ENCODE results near the gene CALCOCO2.

Gene CALCOCO2

DNA sequence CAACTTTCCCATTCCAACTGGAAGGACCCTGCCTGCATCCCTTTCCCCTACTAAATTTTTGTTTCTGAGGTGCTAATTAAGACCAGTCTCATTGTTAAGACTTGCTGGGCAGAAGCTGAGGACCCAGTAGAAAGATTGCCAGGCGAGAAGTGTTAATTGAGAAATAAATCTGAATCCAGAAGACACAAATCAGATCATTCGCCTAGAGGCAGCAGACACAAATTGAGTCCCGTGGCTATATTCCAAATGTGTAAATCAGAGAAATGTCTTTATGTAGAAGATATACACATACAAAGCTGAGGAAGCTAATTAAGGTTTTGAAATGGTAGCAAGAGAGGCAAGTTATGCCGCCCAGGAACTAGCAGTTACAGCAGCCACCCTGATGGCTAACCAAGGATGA is 29.6 kb downstream of the CALCOCO2 start:
- Histone ChIP-seq H3K4me1 (ENCODE audit: insufficient read depth, low read length, poor library complexity, severe bottlenecking) (peaks cover 13% of the 10 kb centered on the region), H3K9me2 (replicated peaks; ENCODE audit: low read depth, low read length) (no peaks in the 10 kb centered on the region), H3F3A (ENCODE audit: low read depth) (peaks cover 6% of the 10 kb centered on the region; the same call in 1 of the 2 replicates), H3K27me3 (ENCODE audit: insufficient read depth, low read length, poor library complexity, severe bottlenecking) (no peaks in the 10 kb centered on the region), H3K36me3 (ENCODE audit: insufficient read depth, low read length) (peaks cover 13% of the 10 kb centered on the region; the same call in 1 of the 2 replicates), H4K20me1 (ENCODE audit: insufficient read depth, low read length, poor library complexity, severe bottlenecking) (no peaks in the 10 kb centered on the region), H3K4me3 (ENCODE audit: low read length, poor library complexity, severe bottlenecking) (no peak overlapping the region), H3K4me2 (ENCODE audit: low read depth, low read length, poor library complexity, severe bottlenecking) (no peak overlapping the region), H3K9me3 (ENCODE audit: insufficient read depth, low read depth, low read length) (no peaks in the 10 kb centered on the region), H3K79me2 (ENCODE audit: insufficient read depth, low read length) (no peaks in the 10 kb centered on the region), H2AFZ (ENCODE audit: low read length) (no peak overlapping the region), H3K9ac (ENCODE audit: low read depth, low read length, poor library complexity, severe bottlenecking) (no peak overlapping the region)
- no peak for TF ChIP-seq EZH2phosphoT487 (IDR thresholded peaks at IDR 0.05; ENCODE audit: borderline replicate concordance)
- TF ChIP-seq, protein P1, sequence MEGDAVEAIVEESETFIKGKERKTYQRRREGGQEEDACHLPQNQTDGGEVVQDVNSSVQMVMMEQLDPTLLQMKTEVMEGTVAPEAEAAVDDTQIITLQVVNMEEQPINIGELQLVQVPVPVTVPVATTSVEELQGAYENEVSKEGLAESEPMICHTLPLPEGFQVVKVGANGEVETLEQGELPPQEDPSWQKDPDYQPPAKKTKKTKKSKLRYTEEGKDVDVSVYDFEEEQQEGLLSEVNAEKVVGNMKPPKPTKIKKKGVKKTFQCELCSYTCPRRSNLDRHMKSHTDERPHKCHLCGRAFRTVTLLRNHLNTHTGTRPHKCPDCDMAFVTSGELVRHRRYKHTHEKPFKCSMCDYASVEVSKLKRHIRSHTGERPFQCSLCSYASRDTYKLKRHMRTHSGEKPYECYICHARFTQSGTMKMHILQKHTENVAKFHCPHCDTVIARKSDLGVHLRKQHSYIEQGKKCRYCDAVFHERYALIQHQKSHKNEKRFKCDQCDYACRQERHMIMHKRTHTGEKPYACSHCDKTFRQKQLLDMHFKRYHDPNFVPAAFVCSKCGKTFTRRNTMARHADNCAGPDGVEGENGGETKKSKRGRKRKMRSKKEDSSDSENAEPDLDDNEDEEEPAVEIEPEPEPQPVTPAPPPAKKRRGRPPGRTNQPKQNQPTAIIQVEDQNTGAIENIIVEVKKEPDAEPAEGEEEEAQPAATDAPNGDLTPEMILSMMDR (conservative IDR thresholded peaks at IDR 0.05; ENCODE audit: low read length): no peak

DNA sequence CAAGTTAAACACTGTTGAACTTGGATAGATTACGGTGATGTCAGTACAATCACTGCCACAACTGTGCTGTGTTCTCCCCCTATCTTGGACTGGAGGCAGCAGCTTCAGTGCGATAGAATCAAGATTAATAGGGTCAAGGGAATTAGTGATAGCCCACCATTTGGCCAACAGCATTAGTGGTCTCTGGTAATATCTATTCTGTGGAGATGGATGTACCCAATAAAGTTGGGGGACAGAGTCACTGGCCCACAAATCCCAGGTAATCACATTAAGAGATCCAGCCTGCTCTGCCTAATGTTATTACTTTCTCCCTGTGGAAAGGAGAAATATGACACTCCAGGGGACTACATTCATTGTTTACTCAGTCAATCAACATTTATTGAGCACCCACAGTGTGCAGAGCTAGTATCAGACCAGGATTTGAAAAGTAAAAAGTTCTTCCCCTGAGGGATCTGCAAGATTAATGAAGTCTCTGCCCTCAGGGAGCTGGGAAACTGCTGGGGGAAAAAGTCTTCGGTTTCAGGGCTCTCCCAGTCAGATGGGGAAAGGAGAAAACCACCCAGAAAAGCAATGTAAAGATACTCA is 38.2 kb downstream of the CALCOCO2 start:
- H2AFZ ChIP-seq (ENCODE audit: low read length): no peak overlapping the region
- TF ChIP-seq EZH2phosphoT487 (IDR thresholded peaks at IDR 0.05; ENCODE audit: borderline replicate concordance): no peak
- TF ChIP-seq, protein P1 (conservative IDR thresholded peaks at IDR 0.05; ENCODE audit: low read length): no peak
- H3K4me2 ChIP-seq (ENCODE audit: low read depth, low read length, poor library complexity, severe bottlenecking): no peak overlapping the region

GRCh38 chr17:48869821-48870318 is 39.0 kb downstream of the CALCOCO2 start:
- Histone ChIP-seq H3F3A (ENCODE audit: low read depth) (no peaks in the 10 kb centered on the region), H3K4me2 (ENCODE audit: low read depth, low read length, poor library complexity, severe bottlenecking) (no peak overlapping the region), H3K36me3 (ENCODE audit: insufficient read depth, low read length) (no peaks in the 10 kb centered on the region), H2AFZ (ENCODE audit: low read length) (no peak overlapping the region), H4K20me1 (ENCODE audit: insufficient read depth, low read length, poor library complexity, severe bottlenecking) (no peaks in the 10 kb centered on the region), H3K79me2 (ENCODE audit: insufficient read depth, low read length) (no peaks in the 10 kb centered on the region), H3K4me3 (ENCODE audit: low read length, poor library complexity, severe bottlenecking) (no peak overlapping the region), H3K9ac (ENCODE audit: low read depth, low read length, poor library complexity, severe bottlenecking) (no peak overlapping the region), H3K9me3 (ENCODE audit: insufficient read depth, low read depth, low read length) (no peaks in the 10 kb centered on the region), H3K4me1 (ENCODE audit: insufficient read depth, low read length, poor library complexity, severe bottlenecking) (no peaks in the 10 kb centered on the region), H3K9me2 (replicated peaks; ENCODE audit: low read depth, low read length) (no peaks in the 10 kb centered on the region), H3K27me3 (ENCODE audit: insufficient read depth, low read length, poor library complexity, severe bottlenecking) (no peaks in the 10 kb centered on the region)
- TF ChIP-seq EZH2phosphoT487 (IDR thresholded peaks at IDR 0.05; ENCODE audit: borderline replicate concordance): no peak
- TF ChIP-seq, protein P1 (conservative IDR thresholded peaks at IDR 0.05; ENCODE audit: low read length): no peak

More for the DNA sequence above, 38.2 kb downstream of the CALCOCO2 start:
- H3K27me3 ChIP-seq (ENCODE audit: insufficient read depth, low read length, poor library complexity, severe bottlenecking): no peaks in the 10 kb centered on the region
- no peaks in the 10 kb centered on the region for H3F3A ChIP-seq (ENCODE audit: low read depth)
- H3K9ac ChIP-seq (ENCODE audit: low read depth, low read length, poor library complexity, severe bottlenecking): no peak overlapping the region
- H3K79me2 ChIP-seq (ENCODE audit: insufficient read depth, low read length): no peaks in the 10 kb centered on the region
- H3K9me2 ChIP-seq (replicated peaks; ENCODE audit: low read depth, low read length): no peaks in the 10 kb centered on the region
- no peaks in the 10 kb centered on the region for H3K4me1 ChIP-seq (ENCODE audit: insufficient read depth, low read length, poor library complexity, severe bottlenecking)
- H3K9me3 ChIP-seq (ENCODE audit: insufficient read depth, low read depth, low read length): no peaks in the 10 kb centered on the region
- H4K20me1 ChIP-seq (ENCODE audit: insufficient read depth, low read length, poor library complexity, severe bottlenecking): no peaks in the 10 kb centered on the region
- H3K36me3 ChIP-seq (ENCODE audit: insufficient read depth, low read length): no peaks in the 10 kb centered on the region
- no peak overlapping the region for H3K4me3 ChIP-seq (ENCODE audit: low read length, poor library complexity, severe bottlenecking)
